Measurements from ENCODE around the gene KAT6B.

The KAT6B gene

GRCh38 chr10:74963549-74963948 is 137.1 kb downstream of the KAT6B start:
- Histone ChIP-seq H3K27me3 (ENCODE audit: control insufficient read depth, insufficient read depth, low read length) (no peaks in the 10 kb centered on the region), H3K4me3 (ENCODE audit: low read length) (no peak overlapping the region), H3K27ac (ENCODE audit: low read length) (no peak overlapping the region), H3K36me3 (ENCODE audit: control insufficient read depth, insufficient read depth, low read length) (no peaks in the 10 kb centered on the region), H3K4me1 (ENCODE audit: control insufficient read depth, insufficient read depth, low read length) (no peaks in the 10 kb centered on the region), H3K9me3 (ENCODE audit: control insufficient read depth, insufficient read depth, low read length) (no peaks in the 10 kb centered on the region)
- DNase-seq (ENCODE audit: low read depth, low spot score): no peak
- no CpG with 5 or more reads among the region's 3 CpGs for WGBS (ENCODE audit: insufficient coverage, insufficient read length)

- Histone ChIP-seq H3K36me3 (ENCODE audit: control insufficient read depth, insufficient read depth, low read length) (no peaks in the 10 kb centered on the region), H3K27me3 (ENCODE audit: control insufficient read depth, insufficient read depth, low read length) (no peaks in the 10 kb centered on the region), H3K4me3 (ENCODE audit: low read length) (no peak overlapping the region), H3K4me1 (ENCODE audit: control insufficient read depth, insufficient read depth, low read length) (no peaks in the 10 kb centered on the region), H3K27ac (ENCODE audit: low read length) (no peak overlapping the region), H3K9me3 (ENCODE audit: control insufficient read depth, insufficient read depth, low read length) (no peaks in the 10 kb centered on the region)
- no peak for DNase-seq (ENCODE audit: low read depth, low spot score)
- WGBS (ENCODE audit: insufficient coverage, insufficient read length): no CpG with 5 or more reads among the region's 5 CpGs
Observed at GRCh38 chr10:74967911-74968666, 141.7 kb downstream of the KAT6B start.

GRCh38 chr10:74968667-74969061 is 142.3 kb downstream of the KAT6B start:
- WGBS (ENCODE audit: insufficient coverage, insufficient read length): no CpG with 5 or more reads among the region's 4 CpGs
- no peaks in the 10 kb centered on the region for H3K36me3 ChIP-seq (ENCODE audit: control insufficient read depth, insufficient read depth, low read length)

GRCh38 chr10:74969093-74969492 is 142.7 kb downstream of the KAT6B start:
- no peak for DNase-seq (ENCODE audit: low read depth, low spot score)
- no peak overlapping the region for H3K27ac ChIP-seq (ENCODE audit: low read length)
- no peak overlapping the region for H3K4me3 ChIP-seq (ENCODE audit: low read length)
- no peaks in the 10 kb centered on the region for H3K36me3 ChIP-seq (ENCODE audit: control insufficient read depth, insufficient read depth, low read length)
- no peaks in the 10 kb centered on the region for H3K9me3 ChIP-seq (ENCODE audit: control insufficient read depth, insufficient read depth, low read length)
- H3K27me3 ChIP-seq (ENCODE audit: control insufficient read depth, insufficient read depth, low read length): no peaks in the 10 kb centered on the region
- no CpG with 5 or more reads among the region's 2 CpGs for WGBS (ENCODE audit: insufficient coverage, insufficient read length)
- H3K4me1 ChIP-seq (ENCODE audit: control insufficient read depth, insufficient read depth, low read length): no peaks in the 10 kb centered on the region

More at GRCh38 chr10:74968667-74969061, 142.3 kb downstream of the KAT6B start:
- Histone ChIP-seq H3K27ac (ENCODE audit: low read length) (no peak overlapping the region), H3K4me1 (ENCODE audit: control insufficient read depth, insufficient read depth, low read length) (no peaks in the 10 kb centered on the region), H3K9me3 (ENCODE audit: control insufficient read depth, insufficient read depth, low read length) (no peaks in the 10 kb centered on the region), H3K27me3 (ENCODE audit: control insufficient read depth, insufficient read depth, low read length) (no peaks in the 10 kb centered on the region), H3K4me3 (ENCODE audit: low read length) (no peak overlapping the region)
- no peak for DNase-seq (ENCODE audit: low read depth, low spot score)

- Histone ChIP-seq H3K9me3 (ENCODE audit: control insufficient read depth, insufficient read depth, low read length) (no peaks in the 10 kb centered on the region), H3K36me3 (ENCODE audit: control insufficient read depth, insufficient read depth, low read length) (no peaks in the 10 kb centered on the region), H3K4me3 (ENCODE audit: low read length) (no peak overlapping the region), H3K27me3 (ENCODE audit: control insufficient read depth, insufficient read depth, low read length) (no peaks in the 10 kb centered on the region), H3K27ac (ENCODE audit: low read length) (no peak overlapping the region), H3K4me1 (ENCODE audit: control insufficient read depth, insufficient read depth, low read length) (no peaks in the 10 kb centered on the region)
- DNase-seq (ENCODE audit: low read depth, low spot score): no peak
- WGBS (ENCODE audit: insufficient coverage, insufficient read length): no CpG with 5 or more reads among the region's 4 CpGs
Observed at GRCh38 chr10:74969530-74969929, 143.1 kb downstream of the KAT6B start.

- WGBS (ENCODE audit: insufficient coverage, insufficient read length): no CpG with 5 or more reads among the region's 2 CpGs
- no peak for DNase-seq (ENCODE audit: low read depth, low spot score)
- Histone ChIP-seq H3K36me3 (ENCODE audit: control insufficient read depth, insufficient read depth, low read length) (peaks cover 5% of the 10 kb centered on the region; the same call in 1 of the 2 replicates), H3K27ac (ENCODE audit: low read length) (no peak overlapping the region), H3K27me3 (ENCODE audit: control insufficient read depth, insufficient read depth, low read length) (no peaks in the 10 kb centered on the region), H3K9me3 (ENCODE audit: control insufficient read depth, insufficient read depth, low read length) (no peaks in the 10 kb centered on the region), H3K4me1 (ENCODE audit: control insufficient read depth, insufficient read depth, low read length) (no peaks in the 10 kb centered on the region), H3K4me3 (ENCODE audit: low read length) (no peak overlapping the region)
Observed at GRCh38 chr10:74973741-74974392, 147.5 kb downstream of the KAT6B start.

GRCh38 chr10:74975758-74976157 is 149.4 kb downstream of the KAT6B start:
- Histone ChIP-seq H3K4me1 (ENCODE audit: control insufficient read depth, insufficient read depth, low read length) (no peaks in the 10 kb centered on the region), H3K4me3 (ENCODE audit: low read length) (no peak overlapping the region), H3K27me3 (ENCODE audit: control insufficient read depth, insufficient read depth, low read length) (no peaks in the 10 kb centered on the region), H3K36me3 (ENCODE audit: control insufficient read depth, insufficient read depth, low read length) (peaks cover 5% of the 10 kb centered on the region; the same call in 1 of the 2 replicates), H3K27ac (ENCODE audit: low read length) (no peak overlapping the region), H3K9me3 (ENCODE audit: control insufficient read depth, insufficient read depth, low read length) (no peaks in the 10 kb centered on the region)
- no CpG with 5 or more reads among the region's 9 CpGs for WGBS (ENCODE audit: insufficient coverage, insufficient read length)
- no peak for DNase-seq (ENCODE audit: low read depth, low spot score)

- Histone ChIP-seq H3K9me3 (ENCODE audit: control insufficient read depth, insufficient read depth, low read length) (no peaks in the 10 kb centered on the region), H3K4me3 (ENCODE audit: low read length) (no peak overlapping the region), H3K4me1 (ENCODE audit: control insufficient read depth, insufficient read depth, low read length) (no peaks in the 10 kb centered on the region), H3K27ac (ENCODE audit: low read length) (no peak overlapping the region), H3K27me3 (ENCODE audit: control insufficient read depth, insufficient read depth, low read length) (no peaks in the 10 kb centered on the region), H3K36me3 (ENCODE audit: control insufficient read depth, insufficient read depth, low read length) (peaks cover 5% of the 10 kb centered on the region; the same call in 1 of the 2 replicates)
- DNase-seq (ENCODE audit: low read depth, low spot score): no peak
- WGBS (ENCODE audit: insufficient coverage, insufficient read length): 100% methylated on average over 1 of the region's 6 CpGs
Observed at GRCh38 chr10:74976565-74976964, 150.2 kb downstream of the KAT6B start.

- H3K36me3 ChIP-seq (ENCODE audit: control insufficient read depth, insufficient read depth, low read length): peaks cover 5% of the 10 kb centered on the region; the same call in 1 of the 2 replicates
- H3K4me3 ChIP-seq (ENCODE audit: low read length): no peak overlapping the region
- no CpG with 5 or more reads among the region's 2 CpGs for WGBS (ENCODE audit: insufficient coverage, insufficient read length)
- no peak overlapping the region for H3K27ac ChIP-seq (ENCODE audit: low read length)
- H3K4me1 ChIP-seq (ENCODE audit: control insufficient read depth, insufficient read depth, low read length): no peaks in the 10 kb centered on the region
- no peaks in the 10 kb centered on the region for H3K9me3 ChIP-seq (ENCODE audit: control insufficient read depth, insufficient read depth, low read length)
- no peaks in the 10 kb centered on the region for H3K27me3 ChIP-seq (ENCODE audit: control insufficient read depth, insufficient read depth, low read length)
- no peak for DNase-seq (ENCODE audit: low read depth, low spot score)
Observed at GRCh38 chr10:74977072-74977471, 150.7 kb downstream of the KAT6B start.

- Histone ChIP-seq H3K9me3 (ENCODE audit: control insufficient read depth, insufficient read depth, low read length) (no peaks in the 10 kb centered on the region), H3K4me3 (ENCODE audit: low read length) (no peak overlapping the region), H3K4me1 (ENCODE audit: control insufficient read depth, insufficient read depth, low read length) (no peaks in the 10 kb centered on the region), H3K27me3 (ENCODE audit: control insufficient read depth, insufficient read depth, low read length) (no peaks in the 10 kb centered on the region), H3K36me3 (ENCODE audit: control insufficient read depth, insufficient read depth, low read length) (peaks cover 5% of the 10 kb centered on the region; the same call in 1 of the 2 replicates), H3K27ac (ENCODE audit: low read length) (no peak overlapping the region)
- no CpG with 5 or more reads among the region's 8 CpGs for WGBS (ENCODE audit: insufficient coverage, insufficient read length)
- no peak for DNase-seq (ENCODE audit: low read depth, low spot score)
Observed at GRCh38 chr10:74977913-74978847, 151.8 kb downstream of the KAT6B start.

All from iPS DF 6.9 (cell line).